Panc1 (cell line): ENCODE measurements around the gene UBAC2. TPM values are rescaled to one million over a fixed set of nuclear protein-coding genes. Genes with fewer than 3 reads are reported as not detected.

Experiments
- ATAC-seq: fragments of 200-7000 bp; cut with Tn5 transposase; 2 replicates; pipeline ENCODE4 v1.9.1; 2020; ENCODE audit warnings: mild to moderate bottlenecking, moderate library complexity
- BruUV-seq: library from RNA; stranded (reverse); fragments of 400-500 nt; replicated peaks from 2 replicates; lab custom pipeline; 2021; lab: Mats Ljungman, UMichigan
- CTCF ChIA-PET: fragments of 300-600 bp; sonication (Branson Sonifier 250); formaldehyde crosslinking; loops from one replicate; lab custom pipeline; 2022; ENCODE audit warnings: antibody characterized with exemption; lab: Charles Lee
- POLR2A ChIA-PET: fragments of 300-600 bp; sonication (Branson Sonifier 250); formaldehyde crosslinking; loops from one replicate; lab custom pipeline; 2022; ENCODE audit warnings: antibody characterized with exemption; lab: Charles Lee
- DNase-seq: peaks from one replicate; pipeline ENCODE4 v3.0.0-alpha.2; 2010; ENCODE audit warnings: low read depth, low spot score
- H3K27ac ChIP-seq: 2 replicates; pipeline ENCODE4 v1.5.1; 2011; ENCODE audit warnings: mild to moderate bottlenecking, low read length, inconsistent platforms
- H3K27me3 ChIP-seq: fragments of 200-500 bp; sonication (Bioruptor generic); 2 replicates; pipeline ENCODE4 v1.6.0; 2014; ENCODE audit warnings: low read length, inconsistent platforms; ENCODE audit not compliant: control insufficient read depth, insufficient read depth
- H3K36me3 ChIP-seq: fragments of 200-500 bp; sonication (Bioruptor generic); 2 replicates; pipeline ENCODE4 v1.5.1; 2014; ENCODE audit warnings: inconsistent platforms, mild to moderate bottlenecking, low read length, moderate library complexity; ENCODE audit not compliant: control insufficient read depth, insufficient read depth
- H3K4me1 ChIP-seq: 2 replicates; pipeline ENCODE4 v1.5.1; 2011; ENCODE audit warnings: inconsistent platforms, mild to moderate bottlenecking, low read length, moderate library complexity; ENCODE audit not compliant: control insufficient read depth, insufficient read depth
- H3K4me3 ChIP-seq, 2 experiments: 2 replicates each; pipeline ENCODE4 v1.5.1; 2011 to 2012; ENCODE audit warnings: low read depth in 2 of 2, low read length in 2 of 2, mild to moderate bottlenecking in 2 of 2, inconsistent platforms in 1 of 2, moderate library complexity in 1 of 2
- H3K9me3 ChIP-seq: fragments of 200-500 bp; sonication (Bioruptor generic); 2 replicates; pipeline ENCODE4 v1.5.1; 2014; ENCODE audit warnings: low read depth, mild to moderate bottlenecking, inconsistent platforms, low read length, moderate library complexity; ENCODE audit not compliant: control insufficient read depth, insufficient read depth
- CTCF ChIP-seq: fragments of 450-650 bp; IDR thresholded peaks from 2 replicates; pipeline ENCODE4 v1.5.1; 2017; ENCODE audit warnings: mild to moderate bottlenecking
- POLR2AphosphoS5 ChIP-seq: IDR thresholded peaks from 2 replicates; pipeline ENCODE4 v1.6.1; 2012; ENCODE audit warnings: mild to moderate bottlenecking, low read depth, low read length, moderate library complexity
- SIN3A ChIP-seq: IDR thresholded peaks from 2 replicates; pipeline ENCODE4 v1.6.1; 2012; ENCODE audit warnings: low read depth, mild to moderate bottlenecking, low read length, moderate library complexity, borderline replicate concordance; ENCODE audit not compliant: insufficient read depth
- TCF7L2 ChIP-seq: IDR thresholded peaks from 2 replicates; pipeline ENCODE4 v1.6.1; 2011; ENCODE audit warnings: mild to moderate bottlenecking, low read depth, low read length, inconsistent platforms
- in situ Hi-C: cut with HindIII; loops from 2 replicates; pipeline ENCODE4 v1.10.0; 2016; ENCODE audit warnings: low sequenced_read_pairs, low pct_unique_long_range_greater_than_20kb
- intact Hi-C: fragments of 100-400 bp; cut with micrococcal nuclease; formaldehyde crosslinking; loops from one replicate; pipeline ENCODE4 v1.10.0; 2022; ENCODE audit not compliant: unreplicated experiment
- total RNA-seq: library from RNA; stranded (reverse); gene quantifications from one replicate; pipeline ENCODE4 v1.2.1, GENCODE V29; 2021; ENCODE audit not compliant: unreplicated experiment
- TF ChIP-seq, protein P1 (sequence below), 2 experiments: IDR thresholded peaks; 2 replicates each; pipeline ENCODE4 v1.6.1; 2011 to 2012; ENCODE audit warnings: low read depth in 2 of 2, control low read depth in 1 of 2, low read length in 1 of 2, mild to moderate bottlenecking in 1 of 2, moderate library complexity in 1 of 2; ENCODE audit not compliant: insufficient read depth in 1 of 2

Gene UBAC2
- total RNA-seq, 1 experiment from 2014 or later, result 40.8 TPM

GRCh38 chr13:99225078-99225477 is 24.4 kb downstream of the UBAC2 start:
- ATAC-seq (no peak), DNase-seq (no peak)
- no peaks in the 10 kb centered on the region for H3K36me3 ChIP-seq
- no peak for TF ChIP-seq POLR2AphosphoS5
- TF ChIP-seq SIN3A, result no peak
- TF ChIP-seq, protein P1, sequence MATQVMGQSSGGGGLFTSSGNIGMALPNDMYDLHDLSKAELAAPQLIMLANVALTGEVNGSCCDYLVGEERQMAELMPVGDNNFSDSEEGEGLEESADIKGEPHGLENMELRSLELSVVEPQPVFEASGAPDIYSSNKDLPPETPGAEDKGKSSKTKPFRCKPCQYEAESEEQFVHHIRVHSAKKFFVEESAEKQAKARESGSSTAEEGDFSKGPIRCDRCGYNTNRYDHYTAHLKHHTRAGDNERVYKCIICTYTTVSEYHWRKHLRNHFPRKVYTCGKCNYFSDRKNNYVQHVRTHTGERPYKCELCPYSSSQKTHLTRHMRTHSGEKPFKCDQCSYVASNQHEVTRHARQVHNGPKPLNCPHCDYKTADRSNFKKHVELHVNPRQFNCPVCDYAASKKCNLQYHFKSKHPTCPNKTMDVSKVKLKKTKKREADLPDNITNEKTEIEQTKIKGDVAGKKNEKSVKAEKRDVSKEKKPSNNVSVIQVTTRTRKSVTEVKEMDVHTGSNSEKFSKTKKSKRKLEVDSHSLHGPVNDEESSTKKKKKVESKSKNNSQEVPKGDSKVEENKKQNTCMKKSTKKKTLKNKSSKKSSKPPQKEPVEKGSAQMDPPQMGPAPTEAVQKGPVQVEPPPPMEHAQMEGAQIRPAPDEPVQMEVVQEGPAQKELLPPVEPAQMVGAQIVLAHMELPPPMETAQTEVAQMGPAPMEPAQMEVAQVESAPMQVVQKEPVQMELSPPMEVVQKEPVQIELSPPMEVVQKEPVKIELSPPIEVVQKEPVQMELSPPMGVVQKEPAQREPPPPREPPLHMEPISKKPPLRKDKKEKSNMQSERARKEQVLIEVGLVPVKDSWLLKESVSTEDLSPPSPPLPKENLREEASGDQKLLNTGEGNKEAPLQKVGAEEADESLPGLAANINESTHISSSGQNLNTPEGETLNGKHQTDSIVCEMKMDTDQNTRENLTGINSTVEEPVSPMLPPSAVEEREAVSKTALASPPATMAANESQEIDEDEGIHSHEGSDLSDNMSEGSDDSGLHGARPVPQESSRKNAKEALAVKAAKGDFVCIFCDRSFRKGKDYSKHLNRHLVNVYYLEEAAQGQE (IDR thresholded peaks at IDR 0.05; ENCODE audit: insufficient read depth in 1 of 2, low read depth in 2 of 2, low read length in 1 of 2), result no peak
- TF ChIP-seq TCF7L2, result no peak
- no peak for TF ChIP-seq CTCF
- H3K4me3 ChIP-seq, result no peak overlapping the region
- H3K27me3 ChIP-seq, result no peaks in the 10 kb centered on the region
- peaks cover 22% of the 10 kb centered on the region for H3K4me1 ChIP-seq
- H3K27ac ChIP-seq, result no peak overlapping the region
- CTCF ChIA-PET, result no interaction called here
- intact Hi-C loops (no loop called here), in situ Hi-C loops (no loop called here)
- POLR2A ChIA-PET, result no interaction called here
- no TSS peak for BruUV-seq
- H3K9me3 ChIP-seq, result no peaks in the 10 kb centered on the region

DNA sequence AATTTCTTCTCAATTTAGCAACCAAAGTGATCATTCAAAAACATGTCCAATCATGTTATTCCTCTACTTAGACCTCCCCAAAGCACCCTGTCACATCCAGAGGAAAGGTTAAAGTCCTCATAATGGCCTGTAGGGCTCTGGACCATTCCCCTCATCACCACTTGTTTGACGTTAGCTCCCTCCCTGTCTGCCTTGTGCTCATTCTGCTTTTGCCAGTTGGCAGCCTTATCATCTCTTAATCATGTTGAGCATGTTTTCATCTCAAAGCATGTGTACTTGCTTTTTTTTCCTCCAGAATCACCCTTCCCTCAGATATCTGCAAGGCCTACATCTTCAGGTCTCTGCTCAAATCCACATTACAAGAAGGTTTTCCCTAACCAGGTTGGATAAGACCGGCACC is 25.9 kb downstream of the UBAC2 start:
- H3K4me1 ChIP-seq, result peaks cover 22% of the 10 kb centered on the region
- H3K4me3 ChIP-seq, result no peak overlapping the region
- TF ChIP-seq CTCF (no peak), SIN3A (no peak), POLR2AphosphoS5 (no peak), TCF7L2 (no peak)
- TF ChIP-seq, protein P1 (IDR thresholded peaks at IDR 0.05; ENCODE audit: insufficient read depth in 1 of 2, low read depth in 2 of 2, low read length in 1 of 2), result no peak
- no peaks in the 10 kb centered on the region for H3K27me3 ChIP-seq
- no peaks in the 10 kb centered on the region for H3K9me3 ChIP-seq
- H3K36me3 ChIP-seq, result no peaks in the 10 kb centered on the region
- ATAC-seq (no peak), DNase-seq (no peak)
- ChIA-PET CTCF (interaction anchor here (0.7 kb wide), 1 partner anchor 1954 kb away, joined by 7 read pairs; no protein-coding TSS in a partner anchor), POLR2A (no interaction called here)
- intact Hi-C loops, result no loop called here
- no TSS peak for BruUV-seq
- in situ Hi-C loops, result no loop called here
- no peak overlapping the region for H3K27ac ChIP-seq
